ENCODE data around the gene ATP2B2.

Gene ATP2B2

GRCh38 chr3:10408680-10409079 lies 96.7 kb downstream of the ATP2B2 start:
- no peak overlapping the region for H3K4me2 ChIP-seq (ENCODE audit: low read length)
- no peak overlapping the region for H3K23ac ChIP-seq (ENCODE audit: low read length)
- WGBS (ENCODE audit: extremely low coverage, insufficient coverage, low lambda C conversion rate), result no CpG with 5 or more reads among the region's 8 CpGs
- H3K18ac ChIP-seq (ENCODE audit: low read length), result no peak overlapping the region
- no peaks in the 10 kb centered on the region for H3K27me3 ChIP-seq (ENCODE audit: insufficient read depth, low read length, poor library complexity)
- no peak overlapping the region for H4K5ac ChIP-seq (ENCODE audit: low read length)
- no peak overlapping the region for H3K27ac ChIP-seq (ENCODE audit: low read depth, low read length)
- H3K79me1 ChIP-seq (ENCODE audit: low read length), result no peaks in the 10 kb centered on the region
- DNase-seq, result no peak
- H4K8ac ChIP-seq (ENCODE audit: low read depth, low read length), result no peak overlapping the region
- H3K9ac ChIP-seq (ENCODE audit: low read length), result no peak overlapping the region
- no peak overlapping the region for H2BK5ac ChIP-seq (ENCODE audit: low read length)
- H3K56ac ChIP-seq (ENCODE audit: low read length), result no peak overlapping the region
- H3K4me1 ChIP-seq (ENCODE audit: control insufficient read depth, low read depth, low read length), result no peaks in the 10 kb centered on the region
- H3K4ac ChIP-seq (ENCODE audit: low read depth, low read length), result no peak overlapping the region
- H2BK120ac ChIP-seq (ENCODE audit: low read depth, low read length), result no peak overlapping the region
- H2AK5ac ChIP-seq (ENCODE audit: low read length), result no peak overlapping the region
- H2BK15ac ChIP-seq (replicated peaks; ENCODE audit: low read depth), result no peak overlapping the region
- no peaks in the 10 kb centered on the region for H3K36me3 ChIP-seq (ENCODE audit: control insufficient read depth, insufficient read depth, low read length)
- H3K4me3 ChIP-seq (ENCODE audit: low read length), result no peak overlapping the region
- H3K79me2 ChIP-seq (ENCODE audit: control insufficient read depth, insufficient read depth, low read length), result no peaks in the 10 kb centered on the region

- H3K79me2 ChIP-seq (ENCODE audit: control insufficient read depth, insufficient read depth, low read length), result no peaks in the 10 kb centered on the region
- no peak overlapping the region for H4K8ac ChIP-seq (ENCODE audit: low read depth, low read length)
- H2AK5ac ChIP-seq (ENCODE audit: low read length), result no peak overlapping the region
- no peaks in the 10 kb centered on the region for H3K27me3 ChIP-seq (ENCODE audit: insufficient read depth, low read length, poor library complexity)
- no peak overlapping the region for H3K56ac ChIP-seq (ENCODE audit: low read length)
- no CpG with 5 or more reads among the region's 8 CpGs for WGBS (ENCODE audit: extremely low coverage, insufficient coverage, low lambda C conversion rate)
- H2BK5ac ChIP-seq (ENCODE audit: low read length), result no peak overlapping the region
- no peaks in the 10 kb centered on the region for H3K79me1 ChIP-seq (ENCODE audit: low read length)
- H3K4me3 ChIP-seq (ENCODE audit: low read length), result no peak overlapping the region
- no peak overlapping the region for H3K27ac ChIP-seq (ENCODE audit: low read depth, low read length)
- no peak overlapping the region for H2BK120ac ChIP-seq (ENCODE audit: low read depth, low read length)
- no peak overlapping the region for H3K23ac ChIP-seq (ENCODE audit: low read length)
- no peaks in the 10 kb centered on the region for H3K4me1 ChIP-seq (ENCODE audit: control insufficient read depth, low read depth, low read length)
- no peak overlapping the region for H3K4ac ChIP-seq (ENCODE audit: low read depth, low read length)
- DNase-seq, result no peak
- no peak overlapping the region for H3K4me2 ChIP-seq (ENCODE audit: low read length)
- no peak overlapping the region for H3K9ac ChIP-seq (ENCODE audit: low read length)
- no peak overlapping the region for H3K18ac ChIP-seq (ENCODE audit: low read length)
- no peaks in the 10 kb centered on the region for H3K36me3 ChIP-seq (ENCODE audit: control insufficient read depth, insufficient read depth, low read length)
- no peak overlapping the region for H4K5ac ChIP-seq (ENCODE audit: low read length)
- no peak overlapping the region for H2BK15ac ChIP-seq (replicated peaks; ENCODE audit: low read depth)
Measured at GRCh38 chr3:10407361-10407760, 98.0 kb downstream of the ATP2B2 start.

GRCh38 chr3:10406414-10406813 lies 99.0 kb downstream of the ATP2B2 start:
- H3K27me3 ChIP-seq (ENCODE audit: insufficient read depth, low read length, poor library complexity), result no peaks in the 10 kb centered on the region
- H3K4ac ChIP-seq (ENCODE audit: low read depth, low read length), result no peak overlapping the region

GRCh38 chr3:10405816-10406215 lies 99.6 kb downstream of the ATP2B2 start:
- Histone ChIP-seq H3K36me3 (ENCODE audit: control insufficient read depth, insufficient read depth, low read length) (no peaks in the 10 kb centered on the region), H2BK5ac (ENCODE audit: low read length) (no peak overlapping the region), H3K79me1 (ENCODE audit: low read length) (no peaks in the 10 kb centered on the region), H3K27ac (ENCODE audit: low read depth, low read length) (no peak overlapping the region), H4K8ac (ENCODE audit: low read depth, low read length) (no peak overlapping the region), H2BK120ac (ENCODE audit: low read depth, low read length) (no peak overlapping the region), H3K18ac (ENCODE audit: low read length) (no peak overlapping the region), H3K56ac (ENCODE audit: low read length) (no peak overlapping the region), H3K9ac (ENCODE audit: low read length) (no peak overlapping the region), H3K4me1 (ENCODE audit: control insufficient read depth, low read depth, low read length) (no peaks in the 10 kb centered on the region), H3K4ac (ENCODE audit: low read depth, low read length) (no peak overlapping the region), H4K5ac (ENCODE audit: low read length) (no peak overlapping the region), H3K23ac (ENCODE audit: low read length) (no peak overlapping the region), H3K27me3 (ENCODE audit: insufficient read depth, low read length, poor library complexity) (no peaks in the 10 kb centered on the region), H2AK5ac (ENCODE audit: low read length) (no peak overlapping the region), H3K79me2 (ENCODE audit: control insufficient read depth, insufficient read depth, low read length) (no peaks in the 10 kb centered on the region), H2BK15ac (replicated peaks; ENCODE audit: low read depth) (no peak overlapping the region), H3K4me3 (ENCODE audit: low read length) (no peak overlapping the region), H3K4me2 (ENCODE audit: low read length) (no peak overlapping the region)
- no CpG with 5 or more reads among the region's 1 CpG for whole genome bisulfite sequencing (ENCODE audit: extremely low coverage, insufficient coverage, low lambda C conversion rate)
- no peak for DNase-seq

More at GRCh38 chr3:10406414-10406813, 99.0 kb downstream of the ATP2B2 start:
- Histone ChIP-seq H4K5ac (ENCODE audit: low read length) (no peak overlapping the region), H3K9ac (ENCODE audit: low read length) (no peak overlapping the region), H2BK15ac (replicated peaks; ENCODE audit: low read depth) (no peak overlapping the region), H3K23ac (ENCODE audit: low read length) (no peak overlapping the region), H3K79me1 (ENCODE audit: low read length) (no peaks in the 10 kb centered on the region), H3K36me3 (ENCODE audit: control insufficient read depth, insufficient read depth, low read length) (no peaks in the 10 kb centered on the region), H3K27ac (ENCODE audit: low read depth, low read length) (no peak overlapping the region), H2BK5ac (ENCODE audit: low read length) (no peak overlapping the region), H3K79me2 (ENCODE audit: control insufficient read depth, insufficient read depth, low read length) (no peaks in the 10 kb centered on the region), H3K4me2 (ENCODE audit: low read length) (no peak overlapping the region), H3K56ac (ENCODE audit: low read length) (no peak overlapping the region), H4K8ac (ENCODE audit: low read depth, low read length) (no peak overlapping the region), H3K4me1 (ENCODE audit: control insufficient read depth, low read depth, low read length) (no peaks in the 10 kb centered on the region), H3K18ac (ENCODE audit: low read length) (no peak overlapping the region), H2BK120ac (ENCODE audit: low read depth, low read length) (no peak overlapping the region), H3K4me3 (ENCODE audit: low read length) (no peak overlapping the region), H2AK5ac (ENCODE audit: low read length) (no peak overlapping the region)
- DNase-seq, result no peak
- WGBS (ENCODE audit: extremely low coverage, insufficient coverage, low lambda C conversion rate), result no CpG with 5 or more reads among the region's 6 CpGs

- Histone ChIP-seq H2BK15ac (replicated peaks; ENCODE audit: low read depth) (no peak overlapping the region), H3K36me3 (ENCODE audit: control insufficient read depth, insufficient read depth, low read length) (no peaks in the 10 kb centered on the region), H3K27ac (ENCODE audit: low read depth, low read length) (no peak overlapping the region), H3K79me2 (ENCODE audit: control insufficient read depth, insufficient read depth, low read length) (no peaks in the 10 kb centered on the region), H3K27me3 (ENCODE audit: insufficient read depth, low read length, poor library complexity) (no peaks in the 10 kb centered on the region), H4K5ac (ENCODE audit: low read length) (no peak overlapping the region), H3K4me2 (ENCODE audit: low read length) (no peak overlapping the region), H4K8ac (ENCODE audit: low read depth, low read length) (no peak overlapping the region), H3K9ac (ENCODE audit: low read length) (no peak overlapping the region), H3K4me1 (ENCODE audit: control insufficient read depth, low read depth, low read length) (no peaks in the 10 kb centered on the region), H3K79me1 (ENCODE audit: low read length) (no peaks in the 10 kb centered on the region), H3K4me3 (ENCODE audit: low read length) (no peak overlapping the region), H2BK120ac (ENCODE audit: low read depth, low read length) (no peak overlapping the region), H2BK5ac (ENCODE audit: low read length) (no peak overlapping the region), H3K56ac (ENCODE audit: low read length) (no peak overlapping the region), H3K18ac (ENCODE audit: low read length) (no peak overlapping the region), H2AK5ac (ENCODE audit: low read length) (no peak overlapping the region), H3K23ac (ENCODE audit: low read length) (no peak overlapping the region), H3K4ac (ENCODE audit: low read depth, low read length) (no peak overlapping the region)
- no CpG with 5 or more reads among the region's 3 CpGs for WGBS (ENCODE audit: extremely low coverage, insufficient coverage, low lambda C conversion rate)
- DNase-seq, result no peak
Measured at GRCh38 chr3:10404876-10405275, 100.5 kb downstream of the ATP2B2 start.

GRCh38 chr3:10404377-10404776 lies 101.0 kb downstream of the ATP2B2 start:
- H3K27me3 ChIP-seq (ENCODE audit: insufficient read depth, low read length, poor library complexity), result no peaks in the 10 kb centered on the region
- no peak overlapping the region for H3K27ac ChIP-seq (ENCODE audit: low read depth, low read length)
- no peak overlapping the region for H4K5ac ChIP-seq (ENCODE audit: low read length)
- no peak overlapping the region for H3K18ac ChIP-seq (ENCODE audit: low read length)
- no peaks in the 10 kb centered on the region for H3K4me1 ChIP-seq (ENCODE audit: control insufficient read depth, low read depth, low read length)
- no peak overlapping the region for H3K4me2 ChIP-seq (ENCODE audit: low read length)
- no peak overlapping the region for H2BK5ac ChIP-seq (ENCODE audit: low read length)
- H3K4ac ChIP-seq (ENCODE audit: low read depth, low read length), result no peak overlapping the region
- no peak overlapping the region for H2BK120ac ChIP-seq (ENCODE audit: low read depth, low read length)
- H4K8ac ChIP-seq (ENCODE audit: low read depth, low read length), result no peak overlapping the region
- H3K9ac ChIP-seq (ENCODE audit: low read length), result no peak overlapping the region
- WGBS (ENCODE audit: extremely low coverage, insufficient coverage, low lambda C conversion rate), result no CpG with 5 or more reads among the region's 4 CpGs
- H3K4me3 ChIP-seq (ENCODE audit: low read length), result no peak overlapping the region
- no peak overlapping the region for H3K23ac ChIP-seq (ENCODE audit: low read length)
- no peak for DNase-seq
- no peak overlapping the region for H3K56ac ChIP-seq (ENCODE audit: low read length)
- no peaks in the 10 kb centered on the region for H3K79me1 ChIP-seq (ENCODE audit: low read length)
- H3K79me2 ChIP-seq (ENCODE audit: control insufficient read depth, insufficient read depth, low read length), result no peaks in the 10 kb centered on the region
- no peak overlapping the region for H2AK5ac ChIP-seq (ENCODE audit: low read length)
- no peaks in the 10 kb centered on the region for H3K36me3 ChIP-seq (ENCODE audit: control insufficient read depth, insufficient read depth, low read length)
- H2BK15ac ChIP-seq (replicated peaks; ENCODE audit: low read depth), result no peak overlapping the region

Measured in mesendoderm (in vitro differentiated cells).